NCI-H2227 treated with DMSO at 0.1 percent for 48 hours (cell line): ENCODE results near the gene REG3G.

Source experiments
- DNase-seq: peaks from one replicate; lab custom pipeline; 2025; lab: John Stamatoyannopoulos, UW

The REG3G gene

DNA sequence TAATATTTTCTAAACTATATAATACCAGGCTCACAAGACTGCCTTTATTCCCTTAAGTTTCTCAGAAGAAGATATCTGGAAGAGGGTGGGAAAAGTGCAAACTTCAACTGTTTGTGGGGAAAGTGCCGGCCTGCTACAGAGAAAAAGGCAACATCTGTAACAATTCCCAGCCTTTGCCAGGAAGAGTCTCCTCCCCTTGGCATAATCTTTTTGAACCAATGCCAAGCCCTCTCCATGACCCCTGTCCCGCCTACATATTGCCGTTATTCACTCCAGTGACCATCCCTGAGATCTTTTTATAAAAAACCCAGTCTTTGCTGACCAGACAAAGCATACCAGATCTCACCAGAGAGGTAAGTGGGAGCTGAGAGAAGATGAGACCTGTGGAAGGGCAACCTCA, at the start of gene REG3G:
Gene REG3G (plus strand): TSS at position 282 of the 400 bp plus-strand sequence. CDS start 392 bp downstream, outside the sequence.
- no peak for DNase-seq

DNA sequence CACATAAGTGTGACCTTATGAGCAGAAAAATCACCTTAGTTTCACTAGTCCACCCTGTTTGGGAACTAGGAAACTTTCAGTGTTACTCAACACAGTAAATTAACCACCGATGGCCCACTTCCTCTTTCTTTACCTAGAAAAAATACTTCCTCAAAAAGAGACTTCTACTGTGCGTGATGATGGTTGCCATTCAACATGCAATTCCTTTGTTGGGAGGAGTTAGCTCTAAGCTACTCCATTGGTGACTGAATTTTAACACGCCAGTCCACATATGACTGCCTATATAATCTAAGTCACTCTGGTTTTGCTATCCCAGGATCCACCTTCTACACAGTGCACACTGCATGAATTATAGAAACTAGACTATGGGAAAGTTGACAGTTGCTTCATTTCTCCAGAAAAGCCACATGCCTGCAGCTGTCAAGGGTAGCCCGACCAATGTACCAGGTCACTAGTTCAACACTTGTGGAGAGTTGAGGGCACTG, 47.8 kb upstream of the REG3G start:
- DNase-seq: no peak

DNA sequence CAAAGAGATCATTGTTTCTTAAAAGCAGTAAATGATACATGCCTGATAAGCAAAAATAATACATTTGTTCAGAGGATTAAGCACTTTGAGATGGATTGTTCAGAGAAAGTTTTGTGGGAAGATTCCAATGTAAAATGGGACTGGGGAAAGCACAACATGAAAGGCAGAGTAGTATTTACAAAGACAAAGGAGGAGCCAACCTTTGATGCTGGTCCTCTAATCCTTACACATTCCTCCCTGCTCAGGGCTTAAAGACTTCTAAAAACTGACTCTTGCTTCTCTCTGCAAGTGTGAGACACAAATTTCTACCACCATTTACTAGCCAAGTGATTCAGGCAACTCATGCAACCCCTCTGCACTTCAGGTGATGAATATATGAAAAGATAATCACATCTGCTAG, 47.2 kb upstream of the REG3G start:
- DNase-seq: no peak

DNA sequence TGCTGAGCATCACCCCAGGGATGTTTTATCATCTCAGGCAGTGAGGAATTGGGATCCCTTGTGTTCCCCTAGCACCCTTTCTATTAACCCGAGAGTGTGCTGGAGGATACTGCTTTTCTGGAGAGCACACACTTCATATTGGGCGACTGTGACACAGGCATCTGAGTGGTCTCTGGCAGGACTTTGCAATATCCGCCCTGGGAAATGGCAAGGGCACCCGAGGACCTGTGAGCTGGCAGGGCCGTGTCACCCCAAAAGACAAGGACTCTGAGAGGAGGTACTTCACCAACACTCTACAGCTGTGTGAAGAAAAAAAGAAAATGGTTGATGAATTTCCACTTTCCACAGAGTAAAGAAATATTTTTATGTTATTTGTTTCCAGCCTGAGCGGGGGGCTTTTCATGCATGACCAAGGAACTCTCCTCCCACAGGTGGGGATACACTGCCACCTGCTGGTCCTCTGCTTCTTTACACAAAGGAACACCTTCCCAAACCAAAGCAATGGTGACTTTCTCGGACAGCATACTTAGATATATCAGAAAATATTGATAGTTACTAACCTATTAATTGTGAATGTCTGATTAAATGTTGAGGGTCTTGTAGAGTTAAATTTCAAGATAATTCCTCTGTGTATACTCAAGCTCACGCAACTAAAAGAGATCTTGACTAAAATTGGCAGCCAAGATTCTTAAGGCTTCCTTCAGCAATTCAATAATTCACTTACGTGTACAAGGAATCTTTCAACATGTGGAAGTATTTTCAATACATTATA, 45.9 kb upstream of the REG3G start:
- peak; percentile 81 for DNase-seq

DNA sequence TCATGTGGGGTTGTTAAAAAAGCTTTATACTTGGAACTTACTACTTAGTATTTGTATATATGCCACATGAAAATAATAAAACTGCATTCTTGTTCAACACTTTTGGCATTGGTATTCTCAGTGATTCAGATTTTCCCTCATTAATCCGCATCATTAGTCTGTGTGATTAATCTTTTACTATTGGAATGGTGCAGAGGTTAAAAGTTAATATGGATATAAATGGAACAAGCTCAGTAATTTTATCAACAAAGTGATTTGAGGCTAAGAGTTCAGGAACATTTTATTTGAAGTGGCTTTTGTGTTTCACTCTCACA, 45.4 kb upstream of the REG3G start:
- no peak for DNase-seq

DNA sequence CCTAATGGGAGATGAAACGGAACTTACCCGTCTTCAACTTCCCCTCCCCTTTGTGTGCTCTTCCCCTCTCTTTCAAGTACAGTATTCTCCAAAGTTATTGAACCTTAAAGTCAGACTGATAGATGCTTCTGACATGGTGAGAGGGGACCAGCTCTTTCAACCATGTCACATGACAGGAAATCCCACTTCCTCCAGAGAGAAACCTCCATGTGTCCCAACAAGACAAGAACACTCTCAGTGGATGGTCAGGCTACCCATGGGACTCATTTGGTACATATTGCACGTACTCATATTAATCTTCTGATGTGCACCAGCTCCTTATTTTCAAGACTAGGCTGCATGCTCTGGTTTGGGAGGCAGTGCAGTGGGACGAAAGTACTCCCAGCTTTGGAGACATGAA, 44.6 kb upstream of the REG3G start:
- DNase-seq: no peak

DNA sequence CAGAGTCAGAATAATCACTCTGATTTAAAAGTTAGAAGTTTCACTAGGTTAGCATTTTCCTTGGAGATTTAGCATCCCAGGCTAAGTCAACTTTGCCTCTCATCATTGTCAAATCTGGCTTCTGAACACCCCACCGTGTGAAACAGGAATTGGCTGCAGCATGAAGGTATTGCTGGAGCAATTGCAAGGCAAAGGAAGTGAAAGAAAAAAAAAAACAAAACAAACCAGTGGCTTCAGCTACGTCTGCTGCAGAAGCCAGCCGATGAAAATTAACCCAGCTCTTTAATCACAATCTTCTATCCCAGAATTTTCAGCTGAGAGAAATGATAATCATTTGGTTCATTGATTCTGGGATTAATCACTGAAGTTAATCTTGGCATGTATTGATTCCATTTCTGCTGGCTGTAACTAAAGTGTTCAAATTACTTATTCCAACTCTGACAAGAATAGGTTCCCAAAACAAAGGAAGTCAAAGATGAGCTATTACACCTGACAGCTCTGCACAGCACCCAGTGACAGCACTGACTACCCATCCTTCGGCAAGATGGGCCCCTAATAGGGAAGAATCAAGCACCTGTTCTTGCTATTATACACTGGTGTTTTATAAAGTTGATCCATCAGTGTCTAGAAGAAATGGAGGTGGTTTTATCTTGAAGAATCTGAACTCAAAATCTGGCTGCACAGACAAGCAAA, 42.7 kb upstream of the REG3G start:
- no peak for DNase-seq

DNA sequence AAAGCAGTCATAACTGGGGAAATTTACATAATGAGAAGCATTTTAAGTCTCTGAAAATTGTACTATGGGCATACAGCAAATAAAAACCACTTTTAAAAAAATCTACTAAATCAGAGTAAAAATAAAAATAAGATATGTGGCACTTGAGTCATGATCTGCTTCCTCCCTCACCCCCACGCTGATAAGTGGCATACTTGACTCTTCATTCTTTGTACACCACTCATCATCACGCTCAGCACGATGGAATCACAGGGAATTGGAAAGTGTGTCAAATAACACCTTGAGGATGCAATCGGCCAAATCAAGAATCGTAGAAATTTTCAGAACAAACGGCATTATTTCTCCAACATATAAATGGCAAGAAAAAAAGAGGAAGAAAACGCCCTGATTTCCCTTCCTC, 41.1 kb upstream of the REG3G start:
- DNase-seq: no peak

DNA sequence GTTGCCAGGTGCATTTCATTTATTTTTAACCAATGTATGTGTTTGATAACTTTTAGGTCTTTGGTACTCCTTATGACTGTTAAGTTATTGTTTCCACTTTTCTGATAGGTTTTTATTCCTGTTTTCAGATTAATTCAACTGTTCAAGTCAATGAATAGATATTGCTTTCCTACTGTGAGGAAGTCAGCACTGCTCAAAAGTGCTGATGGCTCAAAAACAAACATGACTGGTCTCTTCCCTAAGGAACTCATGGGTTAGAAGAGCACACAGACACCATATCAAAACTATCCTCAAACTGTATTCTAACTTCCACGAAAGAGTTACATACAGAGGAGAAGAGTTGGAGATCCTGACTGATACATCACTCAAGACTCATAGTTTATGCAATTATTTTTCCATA, 39.9 kb upstream of the REG3G start:
- DNase-seq: no peak

DNA sequence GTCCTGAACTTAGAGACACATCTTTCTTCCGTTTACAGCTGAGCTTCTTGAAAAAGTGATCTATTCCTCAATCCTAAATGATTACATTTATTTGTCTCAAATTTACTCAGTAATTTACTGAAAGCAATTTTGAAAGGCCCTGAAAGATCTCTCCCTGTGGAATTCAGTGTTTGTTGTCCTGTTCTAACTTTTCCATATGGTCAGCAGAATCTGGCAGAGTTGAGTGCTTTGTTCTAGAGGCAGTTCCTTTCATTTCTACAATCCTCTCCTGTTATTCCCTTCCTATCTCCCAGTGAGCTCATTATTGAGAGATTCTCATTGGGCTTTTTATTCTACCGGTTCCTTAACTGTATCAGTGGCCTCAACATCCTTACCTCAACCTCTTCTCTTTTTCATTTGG, 36.5 kb upstream of the REG3G start:
- no peak for DNase-seq

DNA sequence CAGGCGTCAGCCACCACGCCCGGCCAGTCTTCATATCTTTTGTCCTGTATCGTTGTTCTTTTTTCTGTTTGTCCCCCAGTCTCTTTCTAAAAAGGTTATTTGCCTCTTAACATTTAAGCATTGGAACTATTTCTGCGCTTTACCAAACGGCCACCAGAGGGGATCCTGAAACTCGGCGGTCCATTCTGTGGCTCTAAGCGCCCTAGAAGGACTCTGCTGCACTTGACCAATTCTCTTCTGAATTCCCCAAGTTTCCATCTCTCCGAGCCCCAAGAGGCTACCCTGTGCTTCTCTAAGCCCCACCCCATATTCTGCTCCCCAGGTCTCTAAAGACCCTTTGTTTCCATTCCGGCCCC, 33.1 kb upstream of the REG3G start:
- peak; percentile 49 for DNase-seq

DNA sequence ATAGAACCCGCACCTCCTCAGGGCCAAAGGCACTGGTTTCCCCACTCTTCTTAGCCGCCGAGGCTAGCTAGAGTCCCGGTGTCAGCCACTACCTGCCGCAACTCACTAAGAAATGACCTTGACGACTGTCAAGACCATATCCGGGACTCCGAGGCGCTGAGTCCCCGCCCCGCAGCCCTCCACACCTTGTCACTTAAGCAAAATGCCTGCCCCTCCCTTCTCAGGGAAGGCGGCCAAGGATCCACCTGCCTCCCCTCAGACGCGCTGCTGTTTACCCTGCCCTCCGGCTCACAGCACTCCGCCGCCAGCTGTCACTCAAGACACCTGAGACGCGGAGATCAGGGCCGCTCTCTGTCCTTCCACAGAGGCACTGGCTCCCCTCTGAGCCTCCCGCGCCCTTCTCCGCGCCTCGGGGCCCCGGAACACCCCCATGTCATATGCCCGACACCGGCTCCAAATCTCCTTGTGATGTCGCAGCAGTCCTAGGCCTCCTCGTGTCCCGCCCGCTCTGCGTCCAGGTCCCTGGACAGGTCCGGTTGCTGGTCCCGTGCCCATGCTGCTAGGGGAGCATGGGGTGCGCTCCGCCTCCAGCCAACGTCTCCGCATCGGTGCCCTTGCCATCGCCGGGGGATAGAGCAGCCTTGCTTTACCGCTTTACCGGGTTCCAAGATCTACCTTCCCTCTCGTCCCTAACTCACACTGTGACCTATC, 32.5 kb upstream of the REG3G start:
- DNase-seq: peak; percentile 49

DNA sequence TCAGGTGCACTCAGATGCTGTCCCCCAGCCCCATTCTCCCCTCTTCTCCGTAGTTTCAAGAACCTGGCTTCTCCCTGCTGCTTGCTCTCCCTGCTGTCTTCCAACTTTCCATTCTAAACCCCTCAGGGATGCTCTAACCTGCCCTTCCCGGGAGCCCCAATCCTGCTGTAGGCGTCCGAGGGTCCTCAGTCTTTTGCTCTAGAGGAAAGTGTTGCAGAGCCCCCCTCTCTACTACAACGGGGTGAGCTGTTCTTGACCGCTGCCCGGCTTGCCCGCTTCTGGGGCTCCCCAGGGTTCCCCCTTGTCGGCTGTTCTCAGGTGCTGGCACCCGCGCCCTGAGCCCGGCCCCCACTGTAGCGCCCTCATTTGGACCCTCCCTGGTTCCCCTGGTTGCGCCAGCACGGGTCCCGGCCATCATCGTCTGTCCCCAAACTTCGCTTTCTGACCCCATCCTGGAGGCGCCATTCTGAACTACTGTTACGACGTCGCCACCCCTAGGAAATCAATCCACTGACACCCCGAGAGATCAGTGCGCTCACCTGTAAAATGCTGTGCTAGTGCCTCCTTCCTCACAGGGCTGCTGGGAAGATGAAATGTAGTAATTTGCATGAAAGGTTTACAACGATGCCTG, 31.9 kb upstream of the REG3G start:
- no peak for DNase-seq

DNA sequence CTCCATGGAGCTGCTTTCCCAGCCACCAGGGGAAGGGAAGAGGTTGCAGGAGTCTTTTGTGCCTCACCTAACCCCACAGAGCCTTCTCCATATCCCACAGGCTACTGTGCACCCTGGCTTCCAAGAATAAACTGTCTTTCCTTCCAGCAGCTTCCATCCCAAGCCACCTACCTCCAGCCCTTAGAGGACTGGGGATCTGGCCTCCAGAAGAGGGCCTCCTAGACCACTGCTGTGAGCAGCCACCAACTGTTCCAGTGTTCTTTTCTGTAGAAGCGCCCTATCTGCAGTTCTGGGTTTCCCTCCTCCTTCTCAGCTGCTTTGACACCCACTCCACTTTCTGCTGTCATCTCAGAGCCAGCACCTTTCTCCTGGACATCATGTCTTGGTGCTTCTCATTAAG, 30.7 kb upstream of the REG3G start:
- no peak for DNase-seq

DNA sequence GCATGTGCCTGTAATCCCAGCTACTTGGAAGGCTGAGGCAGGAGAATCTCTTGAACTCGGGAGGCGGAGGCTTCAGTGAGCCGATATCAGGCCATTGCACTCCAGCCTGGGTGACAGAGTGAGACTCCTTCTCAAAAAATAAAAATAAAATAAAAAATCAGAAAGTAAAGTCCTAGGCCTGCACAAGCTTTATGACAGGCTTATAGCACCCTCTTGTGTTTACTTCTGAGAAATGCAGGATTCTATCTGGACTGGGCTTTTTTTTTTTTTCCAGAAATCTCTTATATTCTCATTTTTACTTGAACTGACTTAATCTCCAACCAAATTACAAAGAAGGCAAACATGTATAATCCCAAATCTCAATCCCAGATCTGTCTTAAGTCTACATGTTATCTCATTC, 26.1 kb upstream of the REG3G start:
- peak; percentile 8 for DNase-seq

DNA sequence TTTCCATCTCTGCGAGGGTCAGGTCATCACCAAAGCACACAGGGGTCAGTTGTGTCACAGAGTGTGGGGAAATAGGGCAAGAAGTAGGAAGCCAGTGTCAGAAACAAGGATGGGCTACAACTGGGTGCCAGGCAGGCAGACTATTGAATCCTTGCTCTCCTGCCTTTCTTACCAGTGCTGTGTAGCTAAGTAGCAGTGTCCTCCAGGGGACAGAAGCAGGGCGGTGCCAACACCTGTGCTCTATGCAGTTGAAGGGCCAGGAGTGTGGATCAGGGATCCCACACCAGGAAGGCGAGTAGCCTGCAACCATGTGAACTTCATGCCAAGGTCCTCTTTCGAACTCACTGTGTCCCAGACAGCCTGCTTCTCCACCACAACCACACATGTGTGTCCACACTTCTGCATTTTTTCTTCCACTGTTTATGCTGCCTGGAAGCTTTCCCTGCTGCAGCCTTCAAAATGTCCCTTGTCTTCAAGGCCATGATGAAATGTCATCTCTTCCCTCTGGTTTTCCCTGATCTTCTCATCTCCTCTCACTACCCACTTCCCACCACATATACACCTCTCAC, 25.4 kb upstream of the REG3G start:
- no peak for DNase-seq

DNA sequence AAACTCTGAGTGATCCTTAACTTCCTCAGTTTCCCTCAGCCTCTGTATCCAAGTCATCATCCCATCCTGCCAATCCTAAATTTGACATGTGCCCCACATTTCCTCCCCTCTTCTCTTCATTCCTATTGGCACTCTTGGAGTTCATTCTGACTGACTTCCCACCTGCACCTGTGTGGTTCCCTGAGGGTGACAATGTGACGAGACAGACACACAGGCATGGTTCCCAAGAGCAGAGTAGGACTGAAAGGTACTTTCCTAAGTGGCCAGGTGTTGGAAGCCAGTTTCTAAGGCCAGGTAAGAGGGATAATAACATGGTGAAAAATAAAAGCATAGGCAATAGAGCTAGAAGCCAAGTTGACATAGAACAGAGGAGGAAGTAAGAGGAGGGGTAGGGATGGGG, 24.2 kb upstream of the REG3G start:
- no peak for DNase-seq

DNA sequence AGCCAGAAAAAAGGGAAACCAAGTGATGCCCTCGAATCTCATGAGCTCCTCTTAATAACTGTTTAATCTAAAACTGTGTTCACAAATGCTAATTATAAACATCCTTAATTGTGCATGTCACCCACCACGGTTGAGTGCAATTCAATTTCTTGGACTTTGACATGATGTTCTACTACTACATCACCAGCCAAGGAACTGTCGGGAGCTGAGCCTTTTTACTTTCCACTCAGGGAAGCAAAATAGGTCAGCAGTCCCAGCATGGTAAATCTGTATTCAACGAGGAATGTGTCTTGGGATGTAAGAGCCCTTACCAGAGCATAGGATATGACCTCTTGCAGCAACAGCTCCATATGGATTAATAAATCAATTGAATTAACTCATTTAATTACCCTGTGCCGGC, 20.8 kb upstream of the REG3G start:
- DNase-seq: no peak

DNA sequence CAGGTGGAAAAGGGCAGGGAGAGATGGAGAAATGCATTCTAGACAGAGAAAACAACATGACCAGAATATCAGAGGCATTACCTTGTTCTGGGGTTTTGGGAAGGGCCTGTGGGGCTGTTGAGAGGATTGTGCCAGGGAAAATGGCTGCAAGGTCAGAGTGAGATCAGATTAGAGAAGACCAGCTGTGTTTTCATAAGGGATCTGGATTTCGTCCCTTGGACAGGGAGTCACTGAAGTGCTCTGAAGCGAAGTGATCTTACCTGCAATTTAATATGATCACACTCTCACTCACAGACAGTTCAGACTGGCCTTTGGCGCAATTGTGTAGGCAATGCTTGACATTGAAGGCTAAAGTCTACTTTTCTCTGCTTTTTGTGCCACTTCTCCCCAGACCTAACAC, 20.3 kb upstream of the REG3G start:
- DNase-seq: peak; percentile 1

DNA sequence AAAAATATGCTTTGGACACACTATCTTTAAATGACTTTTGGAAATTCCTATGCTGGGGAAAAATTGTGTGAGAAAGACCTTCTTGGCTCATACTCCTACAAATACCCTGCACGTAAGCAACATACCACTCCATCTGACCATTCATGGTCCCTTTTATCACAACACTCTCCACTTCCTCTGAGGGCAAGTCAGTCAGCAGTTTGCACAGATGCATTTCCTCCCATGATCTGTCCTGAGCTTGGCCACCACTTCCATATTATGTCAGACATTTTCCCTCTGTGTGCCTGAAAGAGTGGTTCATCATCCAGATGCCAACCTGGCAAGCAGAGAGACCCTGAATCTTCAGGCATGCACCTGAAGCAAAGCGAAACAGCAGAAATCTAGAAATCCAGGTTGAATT, 16.1 kb upstream of the REG3G start:
- no peak for DNase-seq

DNA sequence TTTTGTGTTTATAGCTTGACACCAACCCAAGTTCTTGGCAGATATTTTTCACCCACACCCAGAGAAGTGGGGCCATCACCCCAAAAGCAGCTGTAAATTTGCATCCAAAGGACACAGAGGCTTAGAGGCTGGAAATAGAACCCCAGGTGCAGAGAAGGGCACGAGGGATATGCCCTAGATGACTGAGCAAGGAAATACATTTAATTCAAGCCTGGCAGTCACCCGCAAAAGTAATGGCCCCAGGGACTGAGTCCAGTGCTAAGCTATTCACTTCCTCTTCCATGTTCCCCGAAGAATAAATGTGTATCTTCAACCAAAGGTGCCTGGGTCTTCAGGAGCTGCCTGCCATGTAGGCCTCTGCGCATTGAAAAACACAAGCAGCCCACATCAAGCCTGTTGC, 14.0 kb upstream of the REG3G start:
- DNase-seq: no peak

DNA sequence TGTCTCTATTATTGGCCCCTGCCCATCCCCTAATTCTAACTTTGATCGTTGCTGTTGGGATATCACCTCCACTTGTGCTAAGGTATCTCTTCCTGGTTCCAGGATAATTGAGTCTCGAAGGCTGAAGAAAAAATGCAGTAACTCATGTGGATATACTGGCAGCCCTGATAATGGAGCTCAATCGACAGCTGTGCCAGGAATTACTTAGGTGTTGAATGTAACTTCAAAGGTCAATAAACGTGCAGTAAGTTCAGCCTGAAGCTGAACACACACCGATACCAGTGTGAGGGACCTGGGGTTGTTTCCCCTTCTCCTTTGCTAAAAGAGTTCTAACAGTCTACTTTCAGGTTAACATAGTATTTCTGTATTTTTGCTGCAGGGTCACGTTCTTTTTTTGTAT, 11.9 kb upstream of the REG3G start:
- no peak for DNase-seq
